Mucosa of stomach (tissue), 1 donor: ENCODE measurements around the gene ASPDH.
A peak's percentile ranks its signal among the peaks of the same experiment; 100 is the strongest.
"Not testable (repeated sequence)": the region's sequence is repeated elsewhere in the genome, so short reads cannot be mapped to it uniquely, and the experiment has no call there.

Experiments used
- H3K27me3 ChIP-seq: one replicate; pipeline ENCODE4 v1.7.0; 2013; ENCODE audit warnings: mild to moderate bottlenecking, low read length; ENCODE audit not compliant: control insufficient read depth, insufficient read depth
- H3K36me3 ChIP-seq: one replicate; pipeline ENCODE4 v1.7.0; 2013; ENCODE audit warnings: low read length; ENCODE audit not compliant: control insufficient read depth, insufficient read depth
- H3K4me1 ChIP-seq: one replicate; pipeline ENCODE4 v1.7.0; 2013; ENCODE audit warnings: mild to moderate bottlenecking, low read length; ENCODE audit not compliant: control insufficient read depth, insufficient read depth
- H3K4me3 ChIP-seq: one replicate; pipeline ENCODE4 v1.7.0; 2013; ENCODE audit warnings: low read length
- H3K9ac ChIP-seq: one replicate; pipeline ENCODE4 v1.7.0; 2013; ENCODE audit warnings: mild to moderate bottlenecking, low read length, moderate library complexity
- H3K9me3 ChIP-seq: one replicate; pipeline ENCODE4 v1.7.0; 2013; ENCODE audit warnings: mild to moderate bottlenecking, low read length, moderate library complexity; ENCODE audit not compliant: control insufficient read depth
- donor health status: Pancreatic carcinoma.

ASPDH gene

DNA sequence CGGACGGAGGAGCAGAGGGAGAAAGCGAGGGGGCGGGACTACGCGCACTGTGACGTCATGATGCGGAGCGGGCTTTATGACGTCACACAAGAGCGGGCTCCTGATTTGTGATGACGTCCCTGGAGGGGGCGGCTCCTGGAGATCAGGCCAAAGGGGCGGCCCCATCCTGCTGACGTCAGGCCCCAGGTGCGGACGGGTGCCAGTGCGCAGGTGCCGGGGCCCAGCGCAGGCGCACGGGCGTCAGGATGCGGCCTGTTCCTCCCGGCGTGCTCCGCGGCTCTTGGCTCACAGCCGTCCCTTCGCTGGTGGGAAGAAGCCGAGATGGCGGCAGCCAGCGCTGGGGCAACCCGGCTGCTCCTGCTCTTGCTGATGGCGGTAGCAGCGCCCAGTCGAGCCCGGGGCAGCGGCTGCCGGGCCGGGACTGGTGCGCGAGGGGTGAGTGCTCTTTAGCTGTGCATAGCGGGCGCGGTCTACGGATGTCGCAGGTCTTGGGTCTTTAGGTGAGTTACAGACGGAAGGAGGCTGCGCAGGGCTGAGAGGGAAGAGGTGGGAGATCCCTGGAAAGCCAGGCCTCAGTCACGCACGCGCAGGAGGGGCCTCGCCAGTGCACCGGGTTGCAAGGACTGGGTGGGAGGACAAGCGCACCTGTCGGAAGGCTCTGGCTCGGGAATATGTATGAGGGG lies 37.3 kb downstream of the ASPDH start, which contains the start of the genes EMC10 and GARIN5A:
TSS of gene EMC10 (plus strand) at position 284 of the 683 bp plus-strand sequence. CDS start at position 322, 38 bp downstream.
TSS of gene GARIN5A (minus strand) at position 625 of the 683 bp plus-strand sequence. CDS start at position 165, 460 bp downstream.
- no peaks in the 10 kb centered on the region for H3K9me3 ChIP-seq
- peak within 1 kb of the TSS; percentile 93 for H3K9ac ChIP-seq
- peaks cover 8% of the 10 kb centered on the region for H3K4me1 ChIP-seq
- H3K27me3 ChIP-seq = no peaks in the 10 kb centered on the region
- peaks cover 9% of the 10 kb centered on the region for H3K36me3 ChIP-seq
- H3K4me3 ChIP-seq = peak within 1 kb of the TSS; percentile 98

DNA sequence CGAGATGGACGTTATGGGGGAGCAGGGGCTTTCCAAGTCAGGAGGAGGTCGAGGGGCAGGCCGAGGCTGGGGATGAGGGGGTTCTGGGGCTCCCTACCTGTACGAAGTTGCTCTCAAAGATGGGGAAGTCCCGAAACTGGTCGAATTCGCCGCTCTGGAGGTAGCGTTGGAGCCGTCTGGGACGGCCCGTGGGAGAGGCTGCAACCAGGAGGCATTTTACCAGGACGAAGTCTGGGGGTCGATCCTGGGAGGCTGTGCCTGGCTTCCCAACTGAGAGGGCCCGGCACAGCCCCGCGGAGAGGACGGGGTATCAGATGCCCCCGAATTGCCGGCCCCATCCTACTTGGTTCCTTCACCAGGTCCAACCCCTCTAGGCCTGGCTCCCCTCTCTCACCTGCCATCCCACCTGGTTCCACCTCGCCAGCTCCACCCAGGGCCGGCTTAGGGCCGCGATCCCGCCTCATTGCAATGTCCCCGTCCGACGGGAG lies 37.9 kb downstream of the ASPDH start:
- Histone ChIP-seq H3K36me3 (peaks cover 9% of the 10 kb centered on the region), H3K9me3 (no peaks in the 10 kb centered on the region), H3K4me1 (peaks cover 8% of the 10 kb centered on the region), H3K9ac (no peak overlapping the region), H3K27me3 (no peaks in the 10 kb centered on the region), H3K4me3 (no peak overlapping the region)

DNA sequence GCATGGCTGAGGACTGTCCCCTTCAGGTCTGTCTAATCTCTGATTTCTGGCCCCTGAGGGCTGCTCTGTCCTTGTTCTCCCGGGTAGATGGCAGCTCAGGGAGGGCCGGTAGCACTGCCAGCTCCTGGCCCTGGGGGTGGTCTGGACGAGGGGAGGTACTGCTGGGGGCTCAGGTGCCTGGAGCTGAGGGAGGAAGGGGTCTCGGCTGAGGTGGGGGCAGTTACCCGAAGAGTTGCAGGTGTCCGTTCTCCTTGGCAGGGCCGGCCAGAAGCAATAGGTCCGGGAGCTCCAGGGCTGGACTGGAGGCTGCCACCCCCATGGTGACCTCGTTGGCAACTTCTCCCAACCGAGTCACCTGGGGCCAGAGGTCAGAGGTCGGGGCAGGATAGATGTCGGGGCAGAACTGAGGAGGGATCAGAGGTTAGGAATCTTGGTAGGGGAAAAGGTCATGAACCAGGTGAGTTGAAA lies 38.6 kb downstream of the ASPDH start:
- Histone ChIP-seq H3K27me3 (no peaks in the 10 kb centered on the region), H3K36me3 (peaks cover 9% of the 10 kb centered on the region)

DNA sequence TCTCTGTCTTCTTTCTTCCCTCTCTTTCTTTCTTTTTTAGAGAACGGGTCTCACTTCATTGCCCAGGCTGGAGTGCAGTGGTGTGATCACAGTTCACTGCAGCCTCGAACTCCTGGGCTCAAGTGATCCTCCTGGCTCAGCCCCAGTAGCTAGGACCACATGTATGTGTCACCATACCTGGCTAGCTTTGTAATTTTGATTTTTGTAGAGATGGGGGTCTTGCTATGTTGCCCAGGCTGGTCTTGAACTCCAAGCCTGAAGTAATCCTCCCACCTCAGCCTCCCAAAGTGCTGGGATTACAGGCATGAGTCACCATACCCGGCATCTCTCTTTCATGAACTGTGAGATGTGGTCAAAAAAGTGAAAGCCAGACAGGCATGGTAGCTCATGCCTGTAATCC lies 40.4 kb downstream of the ASPDH start:
- not testable (repeated sequence) for H3K4me1 ChIP-seq, H3K4me3 ChIP-seq, H3K9me3 ChIP-seq, H3K36me3 ChIP-seq, H3K27me3 ChIP-seq, H3K9ac ChIP-seq

More for the DNA sequence above, 38.6 kb downstream of the ASPDH start:
- Histone ChIP-seq H3K4me3 (no peak overlapping the region), H3K4me1 (peaks cover 8% of the 10 kb centered on the region), H3K9me3 (no peaks in the 10 kb centered on the region), H3K9ac (no peak overlapping the region)

DNA sequence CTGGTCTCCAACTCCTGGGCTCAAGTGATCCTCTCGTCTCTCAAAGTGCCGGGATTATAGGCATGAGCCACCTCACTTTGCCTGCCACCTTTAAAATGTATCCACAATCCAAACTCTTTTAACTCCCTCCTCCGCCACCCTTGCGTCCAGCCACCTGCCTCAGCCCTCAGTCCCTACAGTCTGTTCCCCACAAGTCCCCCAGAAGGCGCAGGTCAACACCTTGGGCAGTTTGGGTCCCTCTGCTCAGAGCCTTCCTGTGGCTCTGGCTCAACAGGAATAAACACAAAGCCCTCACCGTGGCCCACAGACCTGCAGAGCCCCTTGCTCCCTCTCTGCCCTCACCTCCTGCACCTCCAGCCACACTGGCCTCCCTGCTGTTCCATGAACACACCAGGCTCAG lies 44.9 kb downstream of the ASPDH start:
- Histone ChIP-seq H3K4me1 (peaks cover 9% of the 10 kb centered on the region), H3K9ac (no peak overlapping the region), H3K9me3 (no peaks in the 10 kb centered on the region), H3K27me3 (peaks cover 6% of the 10 kb centered on the region), H3K4me3 (no peak overlapping the region), H3K36me3 (no peaks in the 10 kb centered on the region)

DNA sequence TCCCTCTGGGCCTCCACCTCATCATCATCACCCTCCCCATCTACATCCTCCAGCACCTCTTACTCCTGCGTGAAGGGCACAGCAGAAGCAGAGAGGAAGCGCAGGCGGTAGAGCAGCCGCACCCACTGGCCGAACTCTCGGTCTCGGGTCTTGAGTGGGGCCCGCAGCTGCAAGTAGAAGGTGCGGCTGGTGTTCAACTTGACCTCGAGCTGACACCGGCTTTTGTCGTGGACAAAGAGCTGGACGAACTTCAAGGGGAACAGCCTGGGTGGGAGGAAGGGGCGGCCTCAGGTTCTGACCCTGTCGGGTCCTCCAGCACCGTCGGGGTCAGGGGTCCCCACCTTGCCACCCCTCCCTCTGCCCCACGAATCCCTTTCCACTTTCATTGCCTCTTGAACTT lies 46.1 kb downstream of the ASPDH start:
- Histone ChIP-seq H3K27me3 (peaks cover 6% of the 10 kb centered on the region), H3K9me3 (no peaks in the 10 kb centered on the region), H3K36me3 (no peaks in the 10 kb centered on the region), H3K4me3 (no peak overlapping the region), H3K4me1 (peaks cover 9% of the 10 kb centered on the region), H3K9ac (no peak overlapping the region)

DNA sequence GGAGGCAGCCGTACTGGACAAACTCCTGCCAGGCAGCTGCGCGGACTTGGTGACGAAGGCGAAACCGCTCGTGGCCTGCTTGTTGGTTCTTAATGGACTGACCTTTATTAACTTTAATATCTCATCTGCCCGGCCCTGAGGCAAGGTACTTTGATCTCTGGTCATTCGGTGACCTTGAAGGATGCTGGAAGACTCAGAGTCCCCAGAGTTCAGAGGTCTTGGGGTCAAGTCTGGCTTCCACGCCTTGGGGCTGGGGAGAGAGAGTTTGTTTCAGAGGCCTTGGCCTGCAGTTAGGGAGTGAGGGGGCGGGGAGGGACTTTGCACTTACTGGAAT lies 47.0 kb downstream of the ASPDH start:
- Histone ChIP-seq H3K4me1 (peaks cover 9% of the 10 kb centered on the region), H3K27me3 (peaks cover 8% of the 10 kb centered on the region), H3K9me3 (no peaks in the 10 kb centered on the region), H3K9ac (no peak overlapping the region), H3K36me3 (no peaks in the 10 kb centered on the region), H3K4me3 (no peak overlapping the region)

DNA sequence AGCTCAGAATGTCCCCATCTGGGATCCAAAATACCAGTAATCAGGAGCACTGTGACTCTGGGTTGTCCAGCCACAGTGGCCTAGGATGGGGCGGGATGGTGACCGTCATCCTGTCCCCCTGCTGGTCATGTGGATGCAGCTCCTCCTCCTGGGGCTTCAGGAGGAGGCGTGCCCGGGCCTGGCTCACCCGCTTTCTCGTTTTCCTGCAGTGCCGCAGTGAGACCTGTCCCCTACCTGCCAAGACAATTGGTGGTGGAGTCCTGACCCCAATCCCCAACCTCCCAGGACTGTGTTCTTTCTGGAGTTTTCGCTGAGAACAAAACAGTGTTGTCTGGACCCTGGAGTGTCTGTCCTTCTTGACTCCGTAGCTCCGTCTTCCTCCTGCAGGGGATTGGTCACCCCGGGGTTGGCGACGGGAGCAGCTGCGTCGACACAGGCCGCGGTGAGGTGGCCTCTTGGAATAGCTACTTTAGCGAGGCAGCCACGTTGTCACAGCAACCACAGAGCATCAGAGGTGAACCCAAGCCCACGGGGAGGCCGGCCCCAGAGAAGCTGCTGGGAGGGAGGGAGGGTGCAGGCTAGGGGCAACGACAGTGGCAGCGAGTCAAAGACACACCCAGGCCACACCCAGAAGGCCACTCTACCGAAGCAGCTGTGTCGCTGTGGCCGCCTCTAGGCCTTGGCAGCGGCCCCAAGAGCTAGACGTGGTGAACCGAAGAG lies 47.6 kb downstream of the ASPDH start:
- H3K4me1 ChIP-seq = peaks cover 9% of the 10 kb centered on the region
- H3K9ac ChIP-seq = no peak overlapping the region
- peaks cover 13% of the 10 kb centered on the region for H3K27me3 ChIP-seq
- H3K4me3 ChIP-seq = no peak overlapping the region
- H3K36me3 ChIP-seq = no peaks in the 10 kb centered on the region
- H3K9me3 ChIP-seq = no peaks in the 10 kb centered on the region

DNA sequence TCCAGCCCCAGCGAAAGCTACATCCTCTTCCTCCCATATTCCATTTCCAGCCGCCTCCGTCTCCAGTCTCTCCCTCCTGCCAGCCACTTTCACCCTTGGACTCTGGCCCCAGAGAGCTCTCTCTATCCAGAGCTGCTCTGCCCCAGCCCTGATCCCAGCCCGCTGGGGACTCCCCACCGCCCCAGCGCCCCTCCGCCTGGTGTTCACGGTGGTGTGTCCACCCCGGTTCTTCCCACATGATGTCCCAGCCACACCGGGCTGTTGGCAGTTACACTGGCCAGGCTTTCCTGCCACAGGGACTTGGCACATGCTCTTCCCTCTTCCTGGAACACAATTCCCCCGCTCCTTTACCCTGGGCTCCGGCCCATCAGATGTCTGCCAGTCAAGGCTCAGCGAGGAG lies 48.7 kb downstream of the ASPDH start:
- Histone ChIP-seq H3K4me3 (no peak overlapping the region), H3K9ac (no peak overlapping the region), H3K9me3 (no peaks in the 10 kb centered on the region), H3K36me3 (no peaks in the 10 kb centered on the region), H3K4me1 (peaks cover 9% of the 10 kb centered on the region), H3K27me3 (peaks cover 23% of the 10 kb centered on the region)

DNA sequence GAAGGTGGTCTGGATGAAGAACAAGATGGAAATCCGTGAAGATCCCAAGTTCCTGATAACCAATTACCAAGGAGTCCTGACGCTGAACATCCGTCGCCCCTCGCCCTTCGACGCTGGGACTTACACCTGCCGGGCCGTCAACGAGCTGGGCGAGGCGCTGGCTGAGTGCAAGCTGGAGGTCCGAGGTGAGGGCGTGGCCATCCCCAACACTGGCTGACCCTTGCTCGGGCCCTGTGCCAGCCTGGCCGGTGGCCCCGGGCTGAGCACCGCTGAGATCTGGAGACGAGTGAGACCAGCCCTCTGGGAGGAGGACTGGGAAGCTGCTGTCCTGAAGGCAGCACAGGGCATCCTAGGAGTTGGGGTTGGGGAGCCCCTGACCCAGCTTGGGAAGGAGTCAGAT lies 49.4 kb downstream of the ASPDH start:
- Histone ChIP-seq H3K4me3 (no peak overlapping the region), H3K4me1 (peaks cover 9% of the 10 kb centered on the region), H3K9me3 (no peaks in the 10 kb centered on the region), H3K27me3 (peaks cover 29% of the 10 kb centered on the region), H3K9ac (no peak overlapping the region), H3K36me3 (no peaks in the 10 kb centered on the region)

DNA sequence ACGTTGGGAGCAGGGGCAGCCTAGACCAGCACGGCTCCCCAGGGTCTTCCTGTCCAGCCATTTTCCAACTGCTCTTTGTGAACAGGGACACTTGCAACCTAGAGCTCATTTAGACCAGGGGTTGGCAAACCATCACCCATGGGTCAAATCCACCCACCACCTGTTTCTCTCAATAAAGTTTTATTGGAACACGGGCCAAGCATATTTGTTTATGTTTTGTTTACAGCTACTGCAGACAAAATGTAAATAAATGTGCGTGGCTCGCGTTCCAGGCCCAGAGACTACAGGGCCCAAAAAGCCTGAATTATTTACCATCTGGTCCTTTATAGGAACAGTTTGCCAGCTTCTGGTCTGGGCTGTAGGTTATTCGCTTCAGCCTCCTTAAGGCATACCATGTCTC lies 50.7 kb downstream of the ASPDH start:
- Histone ChIP-seq H3K4me3 (no peak overlapping the region), H3K9me3 (no peaks in the 10 kb centered on the region), H3K4me1 (peaks cover 9% of the 10 kb centered on the region), H3K27me3 (peaks cover 36% of the 10 kb centered on the region), H3K36me3 (no peaks in the 10 kb centered on the region), H3K9ac (no peak overlapping the region)
